WI38 (cell line): Measurements from ENCODE around the gene FEM1C.

ENCODE experiments used
- H3K4me3 ChIP-seq: 2 replicates; pipeline ENCODE4 v1.5.1; 2011; ENCODE audit warnings: low read depth, mild to moderate bottlenecking, control low read depth, low read length
- CTCF ChIP-seq: IDR thresholded peaks from 2 replicates; pipeline ENCODE4 v1.5.1; 2012; ENCODE audit warnings: low read depth, mild to moderate bottlenecking, control low read depth, low read length

The FEM1C gene

DNA sequence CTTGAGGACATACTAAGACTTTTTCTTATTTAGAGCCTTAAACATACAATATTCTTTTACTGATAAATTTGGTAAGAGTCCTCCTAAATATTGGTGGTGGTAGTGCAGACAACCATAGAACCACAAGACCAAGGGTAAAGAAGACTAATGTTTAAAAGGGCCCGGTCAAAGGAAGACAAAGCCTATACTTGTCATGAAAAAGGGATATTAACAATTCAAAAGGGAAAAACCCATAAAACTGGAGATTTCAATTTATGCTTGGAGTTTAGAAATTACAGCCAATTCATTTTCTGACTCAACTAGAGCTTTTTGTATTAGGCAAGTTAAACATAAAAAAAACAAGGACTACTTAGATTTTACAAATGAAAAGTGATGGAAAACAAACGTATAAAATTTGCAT is 24.4 kb downstream of the FEM1C start:
- TF ChIP-seq CTCF, result no peak
- H3K4me3 ChIP-seq, result no peak overlapping the region

DNA sequence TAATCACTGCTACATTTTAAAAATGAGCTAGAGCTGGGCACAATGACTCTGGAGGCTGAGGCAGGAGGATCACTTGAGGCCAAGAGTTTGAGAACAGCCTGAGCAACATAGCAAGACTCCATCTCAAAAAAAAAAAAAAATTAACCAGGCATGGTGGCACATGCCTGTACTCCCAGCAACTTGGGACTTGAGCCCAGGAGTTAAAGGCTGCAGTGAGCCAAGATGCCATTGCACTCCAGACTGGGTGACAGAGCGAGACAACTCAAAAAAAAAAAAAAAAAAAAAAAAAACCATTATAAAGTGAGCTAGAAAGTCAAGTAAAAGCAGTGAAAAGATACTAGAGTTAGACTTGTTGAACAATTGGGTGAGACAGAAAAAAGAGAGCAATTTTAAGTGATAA is 28.2 kb downstream of the FEM1C start:
- no peak for TF ChIP-seq CTCF
- H3K4me3 ChIP-seq, result no peak overlapping the region

GRCh38 chr5:115514220-115514619 is 30.4 kb downstream of the FEM1C start:
- TF ChIP-seq CTCF, result no peak
- H3K4me3 ChIP-seq, result no peak overlapping the region

DNA sequence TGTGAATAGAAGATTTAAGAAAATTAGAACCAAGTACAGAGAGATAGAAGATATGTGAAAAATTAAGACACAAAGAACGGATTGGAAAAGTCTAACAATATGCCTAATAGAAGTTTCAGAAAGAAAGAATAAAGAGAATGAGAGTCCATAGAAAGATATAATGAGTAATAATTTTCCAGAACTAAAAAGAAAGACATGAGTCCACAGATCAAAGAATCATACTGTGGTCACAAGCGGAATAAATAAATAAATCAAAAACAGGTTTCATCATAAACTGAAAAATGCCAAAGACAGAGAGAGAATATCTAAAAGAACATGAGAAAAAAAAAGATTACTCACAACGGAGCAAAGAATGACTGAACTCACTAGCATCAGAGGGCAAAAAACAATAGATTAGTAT is 32.9 kb downstream of the FEM1C start:
- TF ChIP-seq CTCF, result no peak

DNA sequence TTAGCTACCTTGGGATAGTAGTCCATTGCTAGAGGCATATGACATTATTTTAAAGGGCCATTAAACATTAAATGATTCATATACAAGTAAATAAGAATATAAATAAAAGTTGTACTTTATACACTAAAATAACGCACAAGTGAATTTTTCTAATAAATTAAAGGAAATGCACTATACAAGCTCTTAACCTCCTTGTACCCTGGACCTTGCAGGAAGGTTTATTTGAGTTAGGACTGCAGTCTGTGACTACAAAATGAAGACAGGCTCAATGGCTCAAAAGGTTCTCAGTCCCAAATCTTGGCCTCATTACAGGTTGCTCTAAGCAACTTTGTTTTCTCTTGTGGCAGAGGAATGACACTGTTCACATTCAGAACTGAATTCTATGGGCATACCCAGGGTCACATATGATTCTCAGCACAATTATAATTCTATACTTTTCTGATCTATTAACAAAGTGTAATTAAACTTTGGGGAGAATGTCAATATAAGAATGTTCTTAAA is 34.4 kb downstream of the FEM1C start:
- no peak overlapping the region for H3K4me3 ChIP-seq
- TF ChIP-seq CTCF, result no peak

More for the DNA sequence above, 32.9 kb downstream of the FEM1C start:
- no peak overlapping the region for H3K4me3 ChIP-seq

GRCh38 chr5:115509547-115509946 is 35.0 kb downstream of the FEM1C start:
- TF ChIP-seq CTCF, result no peak
- no peak overlapping the region for H3K4me3 ChIP-seq

- H3K4me3 ChIP-seq, result no peak overlapping the region
- no peak for TF ChIP-seq CTCF
These were observed 36.9 kb downstream of the FEM1C start for GRCh38 chr5:115507681-115508080.
